HEK293T (cell line): ENCODE measurements around the gene CASP5.

Experiments used
- ARNT ChIP-seq: fragments of 450-650 bp; IDR thresholded peaks from 2 replicates; pipeline ENCODE4 v1.6.1; 2017; ENCODE audit warnings: mild to moderate bottlenecking
- BHLHE40 ChIP-seq: fragments of 450-650 bp; IDR thresholded peaks from 2 replicates; pipeline ENCODE4 v1.6.1; 2016; ENCODE audit warnings: mild to moderate bottlenecking, moderate library complexity, borderline replicate concordance
- ELF4 ChIP-seq: fragments of 450-650 bp; IDR thresholded peaks from 2 replicates; pipeline ENCODE4 v1.6.1; 2017; ENCODE audit warnings: antibody characterized with exemption
- FOXA1 ChIP-seq: fragments of 450-650 bp; IDR thresholded peaks from 2 replicates; pipeline ENCODE4 v1.6.1; 2016; ENCODE audit warnings: mild to moderate bottlenecking
- FOXK2 ChIP-seq: fragments of 450-650 bp; IDR thresholded peaks from 2 replicates; pipeline ENCODE4 v1.6.1; 2016; ENCODE audit warnings: mild to moderate bottlenecking
- FOXM1 ChIP-seq: fragments of 450-650 bp; IDR thresholded peaks from 2 replicates; pipeline ENCODE4 v1.6.1; 2017; ENCODE audit warnings: mild to moderate bottlenecking, borderline replicate concordance
- HDGF ChIP-seq: fragments of 450-650 bp; IDR thresholded peaks from 2 replicates; pipeline ENCODE4 v1.6.1; 2017; ENCODE audit warnings: antibody characterized with exemption, borderline replicate concordance
- L3MBTL2 ChIP-seq: fragments of 450-650 bp; conservative IDR thresholded peaks from 2 replicates; pipeline ENCODE4 v1.6.1; 2016; ENCODE audit warnings: mild to moderate bottlenecking
- NFRKB ChIP-seq: fragments of 450-650 bp; IDR thresholded peaks from 2 replicates; pipeline ENCODE4 v1.6.1; 2016; ENCODE audit warnings: mild to moderate bottlenecking, moderate library complexity
- PKNOX1 ChIP-seq: fragments of 450-650 bp; IDR thresholded peaks from 2 replicates; pipeline ENCODE4 v1.6.1; 2016
- SP1 ChIP-seq: fragments of 450-650 bp; IDR thresholded peaks from 2 replicates; pipeline ENCODE4 v1.6.1; 2017
- TARDBP ChIP-seq: fragments of 450-650 bp; IDR thresholded peaks from 2 replicates; pipeline ENCODE4 v1.6.1; 2016
- ZNF384 ChIP-seq: fragments of 450-650 bp; IDR thresholded peaks from 2 replicates; pipeline ENCODE4 v1.6.1; 2016

GRCh38 chr11:105042178-105042577 is 19.2 kb upstream of the CASP5 start:
- TF ChIP-seq SP1 (no peak), NFRKB (no peak), ZNF384 (no peak), FOXA1 (no peak), BHLHE40 (no peak), PKNOX1 (no peak), TARDBP (no peak), ELF4 (no peak), FOXK2 (no peak), FOXM1 (no peak), L3MBTL2 (no peak), HDGF (no peak), ARNT (no peak)
